ENCODE measurements around the gene ESYT1. TPM values are rescaled to one million over a fixed set of nuclear protein-coding genes. Genes with fewer than 3 reads are reported as not detected.

Gene ESYT1
- total and polyA plus RNA-seq, 4 donors = 41.0 to 93.5 (median 58.8) TPM

GRCh38 chr12:56082382-56082781, 45.7 kb upstream of the ESYT1 start:
- peak overlapping the region; percentile 6 to 67 (median 37) for H3K4me3 ChIP-seq (ENCODE audit: low read depth in 1 of 3, low read length in 3 of 3)
- no peak for DNase-seq (ENCODE audit: low spot score)
- H3K4me1 ChIP-seq (ENCODE audit: control insufficient read depth in 4 of 4, insufficient read depth in 4 of 4, low read length in 3 of 4) = peaks cover 12 to 48% (median 40%) of the 10 kb centered on the region in 4 donors
- no peaks in the 10 kb centered on the region for H3K27me3 ChIP-seq (ENCODE audit: control insufficient read depth in 4 of 4, insufficient read depth in 4 of 4, low read length in 3 of 4)
- H3K9me3 ChIP-seq (ENCODE audit: control insufficient read depth in 4 of 4, low read length in 3 of 4) = no peaks in the 10 kb centered on the region
- no peak for TF ChIP-seq TAF1 (conservative IDR thresholded peaks at IDR 0.05)
- no peak for TF ChIP-seq NR2F2 (IDR thresholded peaks at IDR 0.05)
- no peak for TF ChIP-seq ATF3 (IDR thresholded peaks at IDR 0.05)
- TF ChIP-seq JUND (IDR thresholded peaks at IDR 0.05) = no peak
- no peak for TF ChIP-seq RXRA (IDR thresholded peaks at IDR 0.05)
- TF ChIP-seq FOXA1 (IDR thresholded peaks at IDR 0.05) = no peak
- TF ChIP-seq HNF4G (IDR thresholded peaks at IDR 0.05) = no peak
- no peak for TF ChIP-seq GABPA (IDR thresholded peaks at IDR 0.05 in 1 of 2, conservative IDR thresholded peaks at IDR 0.05 in 1 of 2)
- TF ChIP-seq YY1 (IDR thresholded peaks at IDR 0.05) = no peak
- TF ChIP-seq ZBTB33 (IDR thresholded peaks at IDR 0.05) = no peak
- TF ChIP-seq EGR1 (IDR thresholded peaks at IDR 0.05; ENCODE audit: low read depth in 2 of 2) = no peak
- no peak for TF ChIP-seq SP1 (IDR thresholded peaks at IDR 0.05)
- no peak for TF ChIP-seq HNF4A (conservative IDR thresholded peaks at IDR 0.05)
- no peak for TF ChIP-seq REST (IDR thresholded peaks at IDR 0.05)
- 59% methylated on average over 2 of the region's 2 CpGs for WGBS
- H3K27ac ChIP-seq (ENCODE audit: low read depth in 1 of 2, low read length in 2 of 2) = peak overlapping the region; percentile 93 to 99
- H3K36me3 ChIP-seq (ENCODE audit: control insufficient read depth in 4 of 4, insufficient read depth in 3 of 4, low read depth in 1 of 4, low read length in 3 of 4) = peaks cover 6 to 18% (median 11%) of the 10 kb centered on the region in 4 donors
- peak overlapping the region; percentile 5 to 54 for H3K9ac ChIP-seq (ENCODE audit: low read depth in 1 of 2, low read length in 2 of 2)

DNA sequence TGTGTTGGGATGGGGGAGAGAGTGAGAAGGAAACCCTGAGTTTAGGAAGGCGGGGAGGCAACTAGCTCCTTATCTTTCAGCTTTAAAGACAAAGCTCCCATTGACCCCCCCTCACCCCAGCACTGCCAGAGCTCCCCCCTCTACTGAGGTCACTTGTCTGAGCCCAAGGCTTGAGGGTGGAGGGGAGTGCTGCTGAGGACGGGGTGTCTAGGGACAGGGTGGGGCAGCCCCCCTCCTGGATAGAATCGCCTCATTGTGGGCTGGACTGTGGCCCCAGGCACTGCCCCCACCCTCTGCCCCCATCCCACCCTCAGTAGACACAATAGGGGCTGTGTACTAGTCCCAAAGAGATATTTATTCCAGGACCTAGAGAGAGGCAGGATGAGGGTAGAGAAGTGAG, 45.1 kb upstream of the ESYT1 start:
- peaks cover 7 to 20% (median 16%) of the 10 kb centered on the region in 4 donors for H3K36me3 ChIP-seq (ENCODE audit: control insufficient read depth in 4 of 4, insufficient read depth in 3 of 4, low read depth in 1 of 4, low read length in 3 of 4)

More for the DNA sequence above, 45.1 kb upstream of the ESYT1 start:
- WGBS = 47% methylated on average over 3 of the region's 3 CpGs
- TF ChIP-seq YY1 (IDR thresholded peaks at IDR 0.05) (no peak), EGR1 (IDR thresholded peaks at IDR 0.05; ENCODE audit: low read depth in 2 of 2) (no peak), HNF4G (IDR thresholded peaks at IDR 0.05) (no peak), SP1 (IDR thresholded peaks at IDR 0.05) (no peak), ATF3 (IDR thresholded peaks at IDR 0.05) (no peak), JUND (IDR thresholded peaks at IDR 0.05) (no peak), HNF4A (conservative IDR thresholded peaks at IDR 0.05) (no peak), FOXA1 (IDR thresholded peaks at IDR 0.05) (no peak), NR2F2 (IDR thresholded peaks at IDR 0.05) (no peak), ZBTB33 (IDR thresholded peaks at IDR 0.05) (no peak), FOXA2 (IDR thresholded peaks at IDR 0.05) (no peak), REST (IDR thresholded peaks at IDR 0.05) (no peak), RXRA (IDR thresholded peaks at IDR 0.05) (no peak)
- TF ChIP-seq, protein P1, sequence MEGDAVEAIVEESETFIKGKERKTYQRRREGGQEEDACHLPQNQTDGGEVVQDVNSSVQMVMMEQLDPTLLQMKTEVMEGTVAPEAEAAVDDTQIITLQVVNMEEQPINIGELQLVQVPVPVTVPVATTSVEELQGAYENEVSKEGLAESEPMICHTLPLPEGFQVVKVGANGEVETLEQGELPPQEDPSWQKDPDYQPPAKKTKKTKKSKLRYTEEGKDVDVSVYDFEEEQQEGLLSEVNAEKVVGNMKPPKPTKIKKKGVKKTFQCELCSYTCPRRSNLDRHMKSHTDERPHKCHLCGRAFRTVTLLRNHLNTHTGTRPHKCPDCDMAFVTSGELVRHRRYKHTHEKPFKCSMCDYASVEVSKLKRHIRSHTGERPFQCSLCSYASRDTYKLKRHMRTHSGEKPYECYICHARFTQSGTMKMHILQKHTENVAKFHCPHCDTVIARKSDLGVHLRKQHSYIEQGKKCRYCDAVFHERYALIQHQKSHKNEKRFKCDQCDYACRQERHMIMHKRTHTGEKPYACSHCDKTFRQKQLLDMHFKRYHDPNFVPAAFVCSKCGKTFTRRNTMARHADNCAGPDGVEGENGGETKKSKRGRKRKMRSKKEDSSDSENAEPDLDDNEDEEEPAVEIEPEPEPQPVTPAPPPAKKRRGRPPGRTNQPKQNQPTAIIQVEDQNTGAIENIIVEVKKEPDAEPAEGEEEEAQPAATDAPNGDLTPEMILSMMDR (IDR thresholded peaks at IDR 0.05; ENCODE audit: low read depth, low read length, missing input control) = no peak
- Histone ChIP-seq H3K4me3 (ENCODE audit: low read depth in 1 of 3, low read length in 3 of 3) (peak overlapping the region in 1 of 3 donors; percentile 37), H3K27ac (ENCODE audit: low read depth in 1 of 2, low read length in 2 of 2) (peak overlapping the region; percentile 93 to 99), H3K4me1 (ENCODE audit: control insufficient read depth in 4 of 4, insufficient read depth in 4 of 4, low read length in 3 of 4) (peaks cover 12 to 50% (median 41%) of the 10 kb centered on the region in 4 donors), H3K9ac (ENCODE audit: low read depth in 1 of 2, low read length in 2 of 2) (peak overlapping the region in 1 of 2 donors; percentile 48), H3K9me3 (ENCODE audit: control insufficient read depth in 4 of 4, low read length in 3 of 4) (no peaks in the 10 kb centered on the region), H3K27me3 (ENCODE audit: control insufficient read depth in 4 of 4, insufficient read depth in 4 of 4, low read length in 3 of 4) (no peaks in the 10 kb centered on the region)
- no peak for DNase-seq (ENCODE audit: low spot score)

Data from liver (tissue), 9 donors.